Effector CD8-positive, alpha-beta T cell (primary cell): ENCODE measurements around the gene KRT80.

Experiments used
- DNase-seq: peaks from one replicate; lab custom pipeline; 2025; lab: John Stamatoyannopoulos, UW

KRT80 gene

DNA sequence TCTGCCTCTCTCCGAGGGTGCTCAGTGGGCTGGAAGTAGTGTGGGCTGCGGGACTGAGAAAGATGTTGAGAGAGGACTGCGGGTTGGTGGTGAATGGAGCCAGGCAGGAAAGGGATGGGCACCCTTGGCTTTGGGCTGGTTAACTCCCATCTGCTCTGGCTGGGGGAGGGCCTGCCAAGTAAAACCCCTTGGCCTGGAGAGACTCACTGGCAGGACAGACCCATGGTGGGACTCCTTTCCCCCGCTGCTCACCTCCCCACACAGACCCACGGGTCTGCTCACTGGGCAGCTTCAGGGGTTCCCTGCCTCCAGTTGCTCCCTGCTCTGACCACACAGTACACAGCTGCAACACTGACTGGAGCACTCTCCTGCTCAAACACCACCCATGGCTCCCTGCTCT lies 54.1 kb downstream of the KRT80 start:
- DNase-seq: no peak

- no peak for DNase-seq
Measured at GRCh38 chr12:52132754-52133161, 59.1 kb downstream of the KRT80 start.

- DNase-seq: no peak
Measured at GRCh38 chr12:52130711-52131110, 61.1 kb downstream of the KRT80 start.

GRCh38 chr12:52127683-52128450 lies 63.9 kb downstream of the KRT80 start:
- DNase-seq: no peak

- DNase-seq: no peak
Measured at GRCh38 chr12:52126605-52127578, 64.9 kb downstream of the KRT80 start.

DNA sequence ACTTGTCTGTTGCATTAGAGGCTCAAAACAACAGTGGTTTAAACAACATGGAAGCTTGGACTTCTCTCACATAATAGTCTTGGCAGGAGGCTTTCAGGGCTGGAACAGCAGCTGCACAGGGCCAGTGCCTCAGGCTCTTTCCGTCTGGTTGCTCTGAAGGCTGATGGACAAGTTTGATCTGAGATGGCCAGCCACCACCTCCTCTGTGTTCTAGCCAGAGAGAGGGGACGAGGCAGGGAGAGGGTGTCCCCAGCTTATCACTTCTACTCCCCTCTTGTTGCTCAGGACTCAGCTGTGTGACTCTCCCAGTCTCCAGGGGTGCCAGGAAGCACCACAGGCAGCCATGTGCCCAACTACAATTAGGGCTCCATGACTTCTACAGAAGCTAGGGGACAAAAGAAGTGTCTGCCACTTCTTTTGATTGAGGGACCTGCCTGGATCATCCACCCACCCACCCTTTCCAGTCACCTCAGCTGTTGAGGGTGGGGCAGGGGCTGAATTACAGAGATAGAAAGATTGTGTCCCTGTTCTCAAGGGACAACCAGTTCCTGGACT lies 65.7 kb downstream of the KRT80 start:
- no peak for DNase-seq

DNA sequence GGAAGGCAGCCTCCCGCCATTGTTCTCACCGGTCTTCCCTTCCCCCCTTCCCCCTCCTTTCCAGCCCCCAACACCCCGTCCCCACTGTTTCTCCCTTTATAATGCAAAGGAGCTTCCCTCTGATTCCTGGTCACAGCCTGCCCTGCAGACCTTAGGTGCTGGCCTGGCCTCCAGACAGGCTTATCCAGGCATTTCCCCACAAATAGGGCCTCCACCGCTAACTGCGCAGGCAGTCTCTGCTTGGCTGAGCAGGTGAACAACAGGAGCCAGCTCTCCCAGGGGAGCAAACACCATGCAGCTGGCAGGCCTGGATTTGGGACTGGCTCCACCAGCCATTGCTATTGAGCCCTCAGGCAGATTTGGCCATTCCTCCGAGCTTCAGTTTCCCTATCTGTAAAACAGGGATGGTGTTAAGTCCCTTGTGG lies 66.3 kb downstream of the KRT80 start:
- no peak for DNase-seq

DNA sequence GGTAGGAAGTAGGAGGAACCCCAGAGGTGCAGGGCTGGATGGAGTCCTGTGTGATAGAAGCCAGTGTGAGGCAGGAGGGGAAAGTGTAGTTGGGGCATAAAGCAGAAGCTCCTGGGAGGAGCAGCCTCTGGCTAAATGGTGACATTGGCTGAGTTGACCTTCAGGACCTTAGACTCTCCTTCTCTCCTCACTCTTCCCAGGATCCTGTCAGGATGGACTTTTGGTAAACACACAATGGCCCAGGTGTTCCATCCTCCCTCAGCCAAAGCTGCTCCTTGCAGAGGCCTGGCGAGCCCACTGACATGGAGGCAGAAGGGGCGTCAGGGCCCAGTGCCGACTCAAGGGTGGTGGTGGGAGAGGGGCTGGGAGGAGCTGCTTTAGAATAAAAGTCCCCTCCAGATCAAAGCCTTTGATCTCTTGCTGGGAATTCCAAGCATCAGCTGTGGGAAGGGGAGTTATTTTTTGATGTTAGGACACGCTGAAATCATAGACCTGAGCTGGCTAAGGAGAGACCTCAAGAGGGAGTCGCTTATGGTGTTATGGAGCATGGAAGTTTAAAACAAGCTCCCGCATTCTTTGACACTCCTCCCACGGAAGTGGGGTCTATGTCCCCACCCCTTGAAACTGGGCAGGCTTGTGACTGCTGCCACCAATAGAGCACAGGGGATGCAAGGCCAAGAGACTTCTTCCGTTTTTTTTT lies 68.2 kb downstream of the KRT80 start:
- DNase-seq: no peak

GRCh38 chr12:52122904-52123303 lies 68.9 kb downstream of the KRT80 start:
- DNase-seq: no peak

DNA sequence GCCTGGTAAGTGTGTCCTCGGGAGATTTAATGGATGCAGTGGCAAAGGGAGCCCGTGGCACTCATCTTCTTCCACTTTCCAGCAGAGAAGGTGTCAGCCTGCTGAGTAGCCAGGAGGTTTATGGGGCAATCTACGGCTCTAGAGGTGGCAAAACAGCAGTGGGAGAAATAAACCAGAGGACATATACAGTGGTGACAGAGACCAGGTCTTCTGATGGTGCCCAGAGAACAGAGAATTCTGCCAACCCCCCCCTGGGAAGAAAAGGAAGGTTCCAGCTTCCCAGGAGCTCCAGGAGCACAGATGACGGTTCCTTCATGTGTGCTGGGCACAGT lies 69.3 kb downstream of the KRT80 start:
- DNase-seq: no peak

DNA sequence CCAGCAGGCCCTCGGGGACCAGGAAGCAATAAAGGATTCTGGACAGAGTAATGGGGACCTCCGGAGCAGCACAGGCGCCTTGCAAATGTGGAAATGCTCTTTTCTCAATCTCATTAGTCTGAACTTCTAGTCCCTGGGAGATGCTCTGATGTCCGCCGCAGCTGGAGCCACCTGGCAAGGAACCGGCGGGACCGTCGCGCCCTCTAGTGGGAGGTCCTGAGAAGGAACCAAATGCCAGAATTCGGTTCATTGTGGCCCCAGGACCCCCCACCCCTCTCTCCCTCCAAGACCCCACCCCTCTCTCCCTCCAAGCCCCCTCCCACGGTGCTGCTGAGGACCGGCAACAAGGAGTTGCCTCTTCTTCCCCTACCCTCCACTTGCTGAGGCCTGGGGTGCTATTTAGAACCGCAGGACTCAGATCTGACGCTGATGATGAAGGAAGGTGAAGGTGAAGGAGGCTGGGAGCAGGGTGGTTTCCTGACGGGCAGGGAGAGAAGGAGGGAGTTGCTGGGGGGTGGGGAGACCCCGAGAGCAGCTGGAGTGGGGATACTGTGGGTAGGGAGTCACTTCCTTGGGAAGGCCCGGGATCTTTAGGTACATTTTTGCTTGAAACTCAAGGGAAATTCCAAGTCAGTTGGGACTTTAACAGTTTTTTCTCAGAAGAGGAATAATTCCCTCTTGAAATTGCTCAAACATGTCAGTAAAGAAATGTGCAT lies 69.8 kb downstream of the KRT80 start:
- DNase-seq: peak; percentile 43

- no peak for DNase-seq
Measured at GRCh38 chr12:52120951-52121823, 70.6 kb downstream of the KRT80 start.

DNA sequence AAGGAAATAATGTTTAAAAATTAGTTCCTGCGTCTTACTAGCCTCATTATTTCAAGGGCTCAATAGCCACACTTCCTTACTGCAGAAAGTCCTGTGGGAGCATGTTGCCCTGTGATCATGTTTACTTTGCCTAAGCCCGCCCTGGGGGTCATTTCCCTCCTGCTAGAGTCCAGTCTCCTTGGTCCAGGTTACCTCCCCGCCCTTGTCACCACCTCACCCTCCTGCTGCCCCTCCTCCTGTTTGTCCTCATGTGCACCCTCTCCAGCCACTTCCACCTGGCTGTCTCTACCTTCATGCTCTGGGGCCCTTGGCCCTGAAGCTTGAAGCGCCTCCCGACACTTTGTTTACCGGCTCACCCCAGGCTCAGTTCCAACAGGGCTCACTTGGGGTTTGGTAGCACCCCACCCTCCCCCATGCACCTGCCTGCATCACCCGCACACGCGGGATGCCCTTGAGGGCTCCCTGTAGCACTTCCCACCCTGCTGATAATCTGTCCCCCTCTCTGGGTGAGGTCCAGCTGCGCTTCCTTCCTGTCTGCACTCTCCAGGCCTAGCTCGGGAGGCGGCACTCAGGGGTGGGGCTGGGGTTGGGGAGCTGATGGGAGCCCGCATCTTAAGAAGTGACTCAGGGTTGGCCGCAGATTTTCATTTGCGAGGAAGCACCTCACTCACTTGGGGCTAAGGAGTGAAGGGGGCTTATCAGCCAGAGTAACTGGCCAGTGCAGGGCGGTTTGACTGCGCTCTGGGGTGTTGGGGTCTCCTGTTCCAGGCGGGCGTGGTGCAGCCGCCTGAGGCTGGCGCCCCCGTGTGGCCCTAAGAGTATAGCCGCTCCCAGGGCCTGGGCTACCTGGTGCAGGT lies 72.2 kb downstream of the KRT80 start:
- peak; percentile 9 for DNase-seq
